Esophagus mucosa (tissue), 1 donor: ENCODE results near the gene C3orf62. TPM values are rescaled to one million over a fixed set of nuclear protein-coding genes. Genes with fewer than 3 reads are reported as not detected.

Source experiments
- total RNA-seq: library from RNA; stranded (reverse); gene quantifications from one replicate; pipeline ENCODE4 v1.2.4, GENCODE V29; 2023
- donor health status: DM: yes; HTN: yes; CAD: no.

C3orf62 gene
- total RNA-seq, 1 donor from 2014 or later: 4.5 TPM

Other genes starting within 250 kb of the C3orf62 start
- gene IMPDH2, start 247.8 kb downstream of the C3orf62 start, total RNA-seq: 270 TPM
- 62.4 TPM for gene QRICH1, start 183.2 kb downstream of the C3orf62 start, total RNA-seq
- 252 TPM for gene QARS1, start 172.5 kb downstream of the C3orf62 start, total RNA-seq
- 36.2 TPM for gene USP19, start 156.4 kb downstream of the C3orf62 start, total RNA-seq
- 69.7 TPM for gene LAMB2, start 144.2 kb downstream of the C3orf62 start, total RNA-seq
- 15.7 TPM for gene CCDC71, start 110.9 kb downstream of the C3orf62 start, total RNA-seq
- 39.6 TPM for gene KLHDC8B, start 105.6 kb downstream of the C3orf62 start, total RNA-seq
- 38.7 TPM for gene USP4, start 62.8 kb upstream of the C3orf62 start, total RNA-seq
- 296 TPM for gene GPX1, start 81.1 kb upstream of the C3orf62 start, total RNA-seq
- 311 TPM for gene RHOA, start 134.7 kb upstream of the C3orf62 start, total RNA-seq
- 12.4 TPM for gene TCTA, start 135.2 kb upstream of the C3orf62 start, total RNA-seq
- gene AMT, start 145.2 kb upstream of the C3orf62 start, total RNA-seq: 0.88 TPM
- gene NICN1, start 152.1 kb upstream of the C3orf62 start, total RNA-seq: 6.1 TPM
- gene DAG1, start 193.0 kb upstream of the C3orf62 start, total RNA-seq: 48.3 TPM